ENCODE data around the gene PNISR.

DNA sequence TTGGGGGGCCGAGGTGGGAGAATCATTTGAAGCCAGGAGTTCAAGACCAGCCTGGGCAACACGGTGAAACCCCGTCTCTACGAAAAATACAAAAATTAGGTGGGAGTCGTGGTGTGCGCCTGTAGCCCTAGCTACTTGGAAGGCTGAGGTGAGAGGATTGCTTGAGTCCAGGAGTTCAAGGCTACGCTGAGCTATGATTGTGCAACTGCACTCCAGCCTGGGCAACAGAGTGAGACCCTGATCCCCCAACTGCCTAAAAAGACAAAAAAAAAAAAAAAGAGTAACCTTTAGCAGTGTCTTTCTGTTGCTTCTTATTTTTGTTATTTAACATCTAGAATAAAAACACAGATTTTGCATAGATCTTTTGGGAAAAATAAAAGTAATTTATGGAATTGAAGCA lies 18.0 kb downstream of the PNISR start:
- TF ChIP-seq, protein P1, sequence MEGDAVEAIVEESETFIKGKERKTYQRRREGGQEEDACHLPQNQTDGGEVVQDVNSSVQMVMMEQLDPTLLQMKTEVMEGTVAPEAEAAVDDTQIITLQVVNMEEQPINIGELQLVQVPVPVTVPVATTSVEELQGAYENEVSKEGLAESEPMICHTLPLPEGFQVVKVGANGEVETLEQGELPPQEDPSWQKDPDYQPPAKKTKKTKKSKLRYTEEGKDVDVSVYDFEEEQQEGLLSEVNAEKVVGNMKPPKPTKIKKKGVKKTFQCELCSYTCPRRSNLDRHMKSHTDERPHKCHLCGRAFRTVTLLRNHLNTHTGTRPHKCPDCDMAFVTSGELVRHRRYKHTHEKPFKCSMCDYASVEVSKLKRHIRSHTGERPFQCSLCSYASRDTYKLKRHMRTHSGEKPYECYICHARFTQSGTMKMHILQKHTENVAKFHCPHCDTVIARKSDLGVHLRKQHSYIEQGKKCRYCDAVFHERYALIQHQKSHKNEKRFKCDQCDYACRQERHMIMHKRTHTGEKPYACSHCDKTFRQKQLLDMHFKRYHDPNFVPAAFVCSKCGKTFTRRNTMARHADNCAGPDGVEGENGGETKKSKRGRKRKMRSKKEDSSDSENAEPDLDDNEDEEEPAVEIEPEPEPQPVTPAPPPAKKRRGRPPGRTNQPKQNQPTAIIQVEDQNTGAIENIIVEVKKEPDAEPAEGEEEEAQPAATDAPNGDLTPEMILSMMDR (IDR thresholded peaks at IDR 0.05), result no peak
- TF ChIP-seq POLR2A (IDR thresholded peaks at IDR 0.05), result no peak

Measured in tibial nerve (tissue), 3 donors.